Colonic mucosa (tissue), 4 donors: ENCODE measurements around the gene TM9SF1. TPM values are rescaled to one million over a fixed set of nuclear protein-coding genes. Genes with fewer than 3 reads are reported as not detected.
A peak's percentile ranks its signal among the peaks of the same experiment; 100 is the strongest.
"Not testable (repeated sequence)": the region's sequence is repeated elsewhere in the genome, so short reads cannot be mapped to it uniquely, and the experiment has no call there.

Source experiments
- DNase-seq: peaks from one replicate; pipeline ENCODE4 v3.0.0-alpha.2; 2020
- H3K27ac ChIP-seq: fragments of 200-600 bp; one replicate; pipeline ENCODE4 v1.8.0; 2021
- H3K27me3 ChIP-seq: fragments of 200-600 bp; one replicate; pipeline ENCODE4 v1.8.0; 2021
- H3K36me3 ChIP-seq: fragments of 200-600 bp; one replicate; pipeline ENCODE4 v1.8.0; 2021
- H3K4me1 ChIP-seq: fragments of 200-600 bp; one replicate; pipeline ENCODE4 v1.8.0; 2021; ENCODE audit warnings: mild to moderate bottlenecking
- H3K4me3 ChIP-seq: fragments of 200-600 bp; one replicate; pipeline ENCODE4 v1.8.0; 2021
- H3K9ac ChIP-seq, 2 donors: one replicate each; pipeline ENCODE4 v1.7.0; 2013; ENCODE audit warnings: control low read depth in 2 of 2, low read depth in 2 of 2, low read length in 2 of 2
- H3K9me3 ChIP-seq: fragments of 200-600 bp; one replicate; pipeline ENCODE4 v1.8.0; 2021
- CTCF ChIP-seq: fragments of 200-600 bp; IDR thresholded peaks from one replicate; pipeline ENCODE4 v1.8.0; 2022; ENCODE audit warnings: antibody characterized with exemption, mild to moderate bottlenecking
- intact Hi-C: fragments of 100-400 bp; cut with DNase I; formaldehyde crosslinking; loops from one replicate; pipeline ENCODE4 v1.14.1; 2022
- total RNA-seq, 2 donors: library from RNA; stranded (reverse); fragmentation: NEBNext Ultra II Directional in 1 of 2; extraction: Animal tissue kit (Norgen Biotek cat#: 25700) in 1 of 2; gene quantifications; one replicate each; pipeline ENCODE4 v1.2.1, GENCODE V29; 2021
- donor health status: healthy.
- donor health status: DM: no; HTN: no; CAD: no.
- donor health status: DM: no; HTN: no; CAD: no.

Gene TM9SF1
- total RNA-seq, 2 donors from 2014 or later = 58.8 to 65.6 TPM

GRCh38 chr14:24219080-24219479 is 23.8 kb upstream of the TM9SF1 start:
- no peaks in the 10 kb centered on the region for H3K9me3 ChIP-seq
- no peaks in the 10 kb centered on the region for H3K36me3 ChIP-seq
- no peaks in the 10 kb centered on the region for H3K4me1 ChIP-seq
- H3K4me3 ChIP-seq = no peak overlapping the region
- no peak overlapping the region for H3K27ac ChIP-seq
- no peak for TF ChIP-seq CTCF
- no peak overlapping the region for H3K9ac ChIP-seq
- no peaks in the 10 kb centered on the region for H3K27me3 ChIP-seq
- intact Hi-C loops = no loop called here
- DNase-seq = no peak

- H3K27ac ChIP-seq, intact Hi-C loops, H3K4me3 ChIP-seq, H3K4me1 ChIP-seq, H3K36me3 ChIP-seq, H3K9ac ChIP-seq, H3K27me3 ChIP-seq, H3K9me3 ChIP-seq, DNase-seq: not testable (repeated sequence)
Observed at GRCh38 chr14:24216876-24217275, 21.6 kb upstream of the TM9SF1 start.

GRCh38 chr14:24216345-24216699 is 21.1 kb upstream of the TM9SF1 start:
- intact Hi-C loops = no loop called here

GRCh38 chr14:24215495-24216344 is 20.5 kb upstream of the TM9SF1 start, which contains the start of gene MDP1:
TSS of gene MDP1 (minus strand) at chr14:24216066. CDS start at chr14:24215955, 111 bp downstream.
- H3K4me1 ChIP-seq = peaks cover 5% of the 10 kb centered on the region
- peak; percentile 41 for TF ChIP-seq CTCF
- H3K27me3 ChIP-seq = no peaks in the 10 kb centered on the region
- no peaks in the 10 kb centered on the region for H3K36me3 ChIP-seq
- peak within 1 kb of the TSS; percentile 68 for H3K4me3 ChIP-seq
- peak; percentile 88 for DNase-seq
- H3K9me3 ChIP-seq = no peaks in the 10 kb centered on the region
- peak within 1 kb of the TSS; percentile 81 to 92 for H3K9ac ChIP-seq
- intact Hi-C loops = no loop called here
- H3K27ac ChIP-seq = peak within 1 kb of the TSS; percentile 94

More at GRCh38 chr14:24216345-24216699, 21.1 kb upstream of the TM9SF1 start:
- H3K36me3 ChIP-seq = no peaks in the 10 kb centered on the region
- peak overlapping the region in 1 of 2 donors; percentile 92 for H3K9ac ChIP-seq
- H3K4me3 ChIP-seq = no peak overlapping the region
- H3K9me3 ChIP-seq = no peaks in the 10 kb centered on the region
- no peaks in the 10 kb centered on the region for H3K27me3 ChIP-seq
- H3K27ac ChIP-seq = no peak overlapping the region
- H3K4me1 ChIP-seq = peaks cover 5% of the 10 kb centered on the region
- no peak for DNase-seq
- no peak for TF ChIP-seq CTCF

- H3K4me1 ChIP-seq = peaks cover 5% of the 10 kb centered on the region
- intact Hi-C loops = no loop called here
- no peaks in the 10 kb centered on the region for H3K27me3 ChIP-seq
- no peaks in the 10 kb centered on the region for H3K36me3 ChIP-seq
- DNase-seq = no peak
- peak overlapping the region; percentile 68 for H3K4me3 ChIP-seq
- H3K27ac ChIP-seq = peak overlapping the region; percentile 98
- H3K9ac ChIP-seq = peak overlapping the region in 1 of 2 donors; percentile 93
- no peaks in the 10 kb centered on the region for H3K9me3 ChIP-seq
- TF ChIP-seq CTCF = no peak
Observed at GRCh38 chr14:24213866-24214662, 18.8 kb upstream of the TM9SF1 start.
